Hepatocyte (in vitro differentiated cells): ENCODE data around the gene POLR3C.
"Not testable (repeated sequence)": the region's sequence is repeated elsewhere in the genome, so short reads cannot be mapped to it uniquely, and the experiment has no call there.

Experiments
- EZH2phosphoT487 ChIP-seq: fragments of 200-600 bp; sonication (generic); IDR thresholded peaks from one replicate; pipeline ENCODE4 v1.6.1; 2018; ENCODE audit warnings: antibody characterized with exemption, mild to moderate bottlenecking, low read depth, moderate library complexity; ENCODE audit not compliant: unreplicated experiment, severe bottlenecking
- TF ChIP-seq, protein P1 (sequence below): fragments of 200-600 bp; sonication (generic); IDR thresholded peaks from 2 replicates; pipeline ENCODE4 v1.5.1; 2016; ENCODE audit warnings: antibody characterized with exemption, mild to moderate bottlenecking; ENCODE audit not compliant: poor library complexity

DNA sequence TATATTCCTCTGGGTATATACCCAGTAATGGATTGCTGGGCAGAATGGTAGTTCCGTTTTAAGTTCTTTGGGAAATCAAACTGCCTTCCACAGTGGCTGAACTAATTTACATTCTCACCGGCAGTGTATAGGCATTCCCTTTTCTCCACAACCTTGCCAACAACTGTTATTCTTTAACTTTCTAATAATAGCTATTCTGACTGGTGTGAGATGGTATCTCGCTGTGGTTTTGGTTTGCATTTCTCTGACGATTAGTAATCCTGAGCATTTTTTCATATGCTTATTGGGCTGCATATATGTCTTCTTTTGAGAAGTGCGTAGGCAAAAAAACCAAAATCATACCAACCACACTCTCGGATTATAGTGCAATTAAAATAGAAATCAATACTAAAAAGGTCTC, 5.9 kb upstream of the POLR3C start:
- TF ChIP-seq, protein P1, sequence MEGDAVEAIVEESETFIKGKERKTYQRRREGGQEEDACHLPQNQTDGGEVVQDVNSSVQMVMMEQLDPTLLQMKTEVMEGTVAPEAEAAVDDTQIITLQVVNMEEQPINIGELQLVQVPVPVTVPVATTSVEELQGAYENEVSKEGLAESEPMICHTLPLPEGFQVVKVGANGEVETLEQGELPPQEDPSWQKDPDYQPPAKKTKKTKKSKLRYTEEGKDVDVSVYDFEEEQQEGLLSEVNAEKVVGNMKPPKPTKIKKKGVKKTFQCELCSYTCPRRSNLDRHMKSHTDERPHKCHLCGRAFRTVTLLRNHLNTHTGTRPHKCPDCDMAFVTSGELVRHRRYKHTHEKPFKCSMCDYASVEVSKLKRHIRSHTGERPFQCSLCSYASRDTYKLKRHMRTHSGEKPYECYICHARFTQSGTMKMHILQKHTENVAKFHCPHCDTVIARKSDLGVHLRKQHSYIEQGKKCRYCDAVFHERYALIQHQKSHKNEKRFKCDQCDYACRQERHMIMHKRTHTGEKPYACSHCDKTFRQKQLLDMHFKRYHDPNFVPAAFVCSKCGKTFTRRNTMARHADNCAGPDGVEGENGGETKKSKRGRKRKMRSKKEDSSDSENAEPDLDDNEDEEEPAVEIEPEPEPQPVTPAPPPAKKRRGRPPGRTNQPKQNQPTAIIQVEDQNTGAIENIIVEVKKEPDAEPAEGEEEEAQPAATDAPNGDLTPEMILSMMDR = not testable (repeated sequence)
- not testable (repeated sequence) for TF ChIP-seq EZH2phosphoT487
